Measurements from ENCODE around the gene SPG21.

Gene SPG21

GRCh38 chr15:65008983-65009382 lies 19.3 kb upstream of the SPG21 start:
- Histone ChIP-seq H3K4me3 (ENCODE audit: low read depth, low read length) (no peak overlapping the region), H3K9me3 (ENCODE audit: control insufficient read depth, low read length) (no peaks in the 10 kb centered on the region), H3K4me1 (no peaks in the 10 kb centered on the region), H3K9ac (no peak overlapping the region), H3K79me2 (no peaks in the 10 kb centered on the region), H3K27me3 (ENCODE audit: control insufficient read depth, insufficient read depth, low read length) (no peaks in the 10 kb centered on the region), H3K36me3 (ENCODE audit: control insufficient read depth, insufficient read depth, low read length) (no peaks in the 10 kb centered on the region), H2AFZ (no peak overlapping the region), H3K4me2 (ENCODE audit: low read length) (no peak overlapping the region), H3K27ac (no peak overlapping the region)
- no peak for TF ChIP-seq CTCF (IDR thresholded peaks at IDR 0.05)

GRCh38 chr15:65006876-65007275 lies 17.2 kb upstream of the SPG21 start:
- Histone ChIP-seq H3K4me2 (ENCODE audit: low read length) (no peak overlapping the region), H3K27ac (no peak overlapping the region), H2AFZ (no peak overlapping the region), H3K4me1 (no peaks in the 10 kb centered on the region), H3K36me3 (ENCODE audit: control insufficient read depth, insufficient read depth, low read length) (no peaks in the 10 kb centered on the region), H3K27me3 (ENCODE audit: control insufficient read depth, insufficient read depth, low read length) (no peaks in the 10 kb centered on the region), H3K4me3 (ENCODE audit: low read depth, low read length) (no peak overlapping the region), H3K9ac (no peak overlapping the region), H3K9me3 (ENCODE audit: control insufficient read depth, low read length) (no peaks in the 10 kb centered on the region), H3K79me2 (no peaks in the 10 kb centered on the region)
- no peak for TF ChIP-seq CTCF (IDR thresholded peaks at IDR 0.05)

DNA sequence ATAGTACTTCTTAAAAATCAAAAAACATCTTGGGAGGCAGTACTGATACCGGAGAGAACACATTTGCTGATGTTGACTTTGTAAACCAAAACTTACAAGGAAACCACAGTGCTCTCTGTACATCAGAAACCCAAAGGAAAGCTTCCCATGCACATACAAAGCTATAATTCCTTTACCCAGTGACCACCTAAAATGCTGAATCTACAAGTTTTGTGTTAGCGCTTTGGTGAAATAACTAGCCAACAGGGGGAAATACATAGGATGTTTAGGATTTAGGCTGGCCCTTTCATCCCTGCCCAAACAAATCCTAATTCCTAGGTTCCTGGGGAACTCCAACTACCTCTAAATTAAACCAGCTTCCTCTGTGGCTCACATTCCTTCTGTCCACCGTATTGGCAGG lies 15.3 kb upstream of the SPG21 start:
- H3K27ac ChIP-seq = no peak overlapping the region
- H3K4me2 ChIP-seq (ENCODE audit: low read length) = no peak overlapping the region
- no peaks in the 10 kb centered on the region for H3K36me3 ChIP-seq (ENCODE audit: control insufficient read depth, insufficient read depth, low read length)
- no peaks in the 10 kb centered on the region for H3K79me2 ChIP-seq
- H3K4me1 ChIP-seq = no peaks in the 10 kb centered on the region
- no peak overlapping the region for H3K4me3 ChIP-seq (ENCODE audit: low read depth, low read length)
- TF ChIP-seq CTCF (IDR thresholded peaks at IDR 0.05) = no peak
- no peaks in the 10 kb centered on the region for H3K27me3 ChIP-seq (ENCODE audit: control insufficient read depth, insufficient read depth, low read length)
- no peak overlapping the region for H3K9ac ChIP-seq
- H2AFZ ChIP-seq = no peak overlapping the region
- no peaks in the 10 kb centered on the region for H3K9me3 ChIP-seq (ENCODE audit: control insufficient read depth, low read length)

GRCh38 chr15:64997745-64998375 lies 8.1 kb upstream of the SPG21 start:
- TF ChIP-seq CTCF (IDR thresholded peaks at IDR 0.05) = no peak
- no peak overlapping the region for H3K4me3 ChIP-seq (ENCODE audit: low read depth, low read length)
- H3K4me2 ChIP-seq (ENCODE audit: low read length) = no peak overlapping the region

DNA sequence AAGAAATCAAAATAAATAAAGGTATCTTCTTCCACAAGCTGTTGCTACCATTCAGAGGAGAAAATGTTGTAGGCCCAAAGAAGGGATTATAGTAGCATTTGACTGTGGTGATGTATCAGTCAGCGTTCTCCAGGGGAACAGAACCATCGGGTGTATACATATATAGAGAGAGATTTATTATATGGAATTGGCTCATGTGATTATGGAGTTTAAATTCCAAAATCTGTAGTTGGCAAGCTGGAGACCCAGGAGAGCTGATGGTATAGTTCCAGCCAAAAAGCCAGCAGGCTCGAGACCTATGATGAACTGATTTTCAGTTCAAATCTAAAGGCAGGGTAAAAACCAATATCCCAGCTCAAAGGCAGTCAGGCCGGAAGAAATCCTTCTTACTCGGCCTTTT lies 7.4 kb upstream of the SPG21 start:
- H3K27ac ChIP-seq = no peak overlapping the region
- H3K27me3 ChIP-seq (ENCODE audit: control insufficient read depth, insufficient read depth, low read length) = no peaks in the 10 kb centered on the region
- no peak for TF ChIP-seq CTCF (IDR thresholded peaks at IDR 0.05)

More at GRCh38 chr15:64997745-64998375, 8.1 kb upstream of the SPG21 start:
- H2AFZ ChIP-seq = no peak overlapping the region
- H3K79me2 ChIP-seq = no peaks in the 10 kb centered on the region
- H3K27ac ChIP-seq = no peak overlapping the region
- no peaks in the 10 kb centered on the region for H3K9me3 ChIP-seq (ENCODE audit: control insufficient read depth, low read length)
- H3K27me3 ChIP-seq (ENCODE audit: control insufficient read depth, insufficient read depth, low read length) = no peaks in the 10 kb centered on the region
- H3K9ac ChIP-seq = no peak overlapping the region
- H3K4me1 ChIP-seq = no peaks in the 10 kb centered on the region
- no peaks in the 10 kb centered on the region for H3K36me3 ChIP-seq (ENCODE audit: control insufficient read depth, insufficient read depth, low read length)

More for the DNA sequence above, 7.4 kb upstream of the SPG21 start:
- Histone ChIP-seq H3K9me3 (ENCODE audit: control insufficient read depth, low read length) (no peaks in the 10 kb centered on the region), H3K79me2 (no peaks in the 10 kb centered on the region), H3K4me2 (ENCODE audit: low read length) (no peak overlapping the region), H3K9ac (no peak overlapping the region), H2AFZ (no peak overlapping the region), H3K4me1 (no peaks in the 10 kb centered on the region), H3K4me3 (ENCODE audit: low read depth, low read length) (no peak overlapping the region), H3K36me3 (ENCODE audit: control insufficient read depth, insufficient read depth, low read length) (no peaks in the 10 kb centered on the region)

All from parathyroid adenoma (tissue), 2 donors.